Measurements from ENCODE around the gene TDG.

Gene TDG

DNA sequence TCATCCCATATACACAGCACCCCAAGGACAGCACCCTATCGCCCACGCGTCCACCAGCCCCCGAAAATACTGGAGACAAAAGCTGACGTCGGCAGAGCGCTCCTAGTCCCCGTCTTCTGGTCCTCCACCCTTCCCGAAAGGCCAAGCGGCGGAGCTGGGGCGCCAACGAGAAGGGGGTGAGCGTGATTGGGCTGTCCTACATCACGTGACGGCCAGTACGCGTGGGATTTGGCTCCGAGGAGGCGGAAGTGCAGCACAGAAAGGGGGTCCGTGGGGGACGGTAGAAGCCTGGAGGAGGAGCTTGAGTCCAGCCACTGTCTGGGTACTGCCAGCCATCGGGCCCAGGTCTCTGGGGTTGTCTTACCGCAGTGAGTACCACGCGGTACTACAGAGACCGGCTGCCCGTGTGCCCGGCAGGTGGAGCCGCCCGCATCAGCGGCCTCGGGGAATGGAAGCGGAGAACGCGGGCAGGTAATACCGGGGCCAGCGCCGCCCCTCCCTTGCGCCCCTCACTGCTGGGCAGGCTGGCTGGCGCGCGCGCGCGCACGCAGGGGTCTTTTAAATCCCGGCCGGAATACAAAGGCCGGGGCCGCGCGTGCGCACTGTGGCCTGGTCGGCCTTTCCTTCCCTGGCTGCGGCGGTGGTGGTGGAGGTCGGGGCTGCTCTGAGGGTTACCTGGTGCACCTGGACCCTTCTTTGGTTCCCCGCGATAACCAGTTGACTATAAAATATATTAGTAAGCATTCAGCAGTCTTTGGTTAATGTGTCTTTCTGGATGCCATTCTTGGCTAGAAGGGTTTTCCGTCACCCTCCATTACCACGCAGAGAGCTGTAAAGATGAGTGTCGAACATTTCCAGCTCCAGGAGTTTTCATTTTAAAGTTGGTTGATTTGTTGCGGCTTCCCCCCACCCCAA is at the start of gene TDG:
TSS of gene TDG (plus strand) at position 283 of the 915 bp plus-strand sequence. CDS start at position 449, 166 bp downstream.
- Histone ChIP-seq H3K36me3 (ENCODE audit: control insufficient read depth, insufficient read depth, low read length, severe bottlenecking) (no peaks in the 10 kb centered on the region), H3K27me3 (replicated peaks; ENCODE audit: control insufficient read depth, insufficient read depth, low read length) (no peaks in the 10 kb centered on the region), H3K4me3 (ENCODE audit: low read length) (peak within 1 kb of the TSS; percentile 91), H3K4me1 (ENCODE audit: control insufficient read depth, insufficient read depth, low read length) (peaks cover 36% of the 10 kb centered on the region), H3K9me3 (ENCODE audit: control insufficient read depth, low read length) (no peaks in the 10 kb centered on the region), H3K9ac (ENCODE audit: low read length) (peak within 1 kb of the TSS; percentile 97)
- DNase-seq (ENCODE audit: low read depth), result peak; percentile 99

DNA sequence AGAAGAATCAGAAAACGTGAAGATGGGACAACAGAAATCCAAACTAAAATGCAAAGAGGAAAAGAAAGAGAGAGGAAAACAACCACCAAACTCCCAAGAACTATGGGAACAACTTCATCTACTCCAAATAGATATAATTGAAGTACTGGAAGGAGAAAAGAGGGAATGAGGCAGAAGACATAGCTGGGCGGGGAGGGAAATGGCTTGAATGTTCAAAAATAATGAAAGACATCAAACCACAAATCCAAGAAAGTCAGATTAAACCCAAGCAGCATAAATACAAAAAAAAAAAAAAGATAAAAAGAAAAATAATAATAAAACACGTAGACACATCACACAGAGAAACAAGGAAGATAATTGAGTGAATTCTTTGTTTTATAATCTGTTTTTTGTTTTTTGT is 47.8 kb upstream of the TDG start:
- no peak overlapping the region for H3K9ac ChIP-seq (ENCODE audit: low read length)
- H3K27me3 ChIP-seq (replicated peaks; ENCODE audit: control insufficient read depth, insufficient read depth, low read length), result no peaks in the 10 kb centered on the region
- H3K9me3 ChIP-seq (ENCODE audit: control insufficient read depth, low read length), result peaks cover 21% of the 10 kb centered on the region
- H3K36me3 ChIP-seq (ENCODE audit: control insufficient read depth, insufficient read depth, low read length, severe bottlenecking), result no peaks in the 10 kb centered on the region
- DNase-seq (ENCODE audit: low read depth), result no peak
- H3K4me3 ChIP-seq (ENCODE audit: low read length), result no peak overlapping the region
- H3K4me1 ChIP-seq (ENCODE audit: control insufficient read depth, insufficient read depth, low read length), result no peaks in the 10 kb centered on the region

DNA sequence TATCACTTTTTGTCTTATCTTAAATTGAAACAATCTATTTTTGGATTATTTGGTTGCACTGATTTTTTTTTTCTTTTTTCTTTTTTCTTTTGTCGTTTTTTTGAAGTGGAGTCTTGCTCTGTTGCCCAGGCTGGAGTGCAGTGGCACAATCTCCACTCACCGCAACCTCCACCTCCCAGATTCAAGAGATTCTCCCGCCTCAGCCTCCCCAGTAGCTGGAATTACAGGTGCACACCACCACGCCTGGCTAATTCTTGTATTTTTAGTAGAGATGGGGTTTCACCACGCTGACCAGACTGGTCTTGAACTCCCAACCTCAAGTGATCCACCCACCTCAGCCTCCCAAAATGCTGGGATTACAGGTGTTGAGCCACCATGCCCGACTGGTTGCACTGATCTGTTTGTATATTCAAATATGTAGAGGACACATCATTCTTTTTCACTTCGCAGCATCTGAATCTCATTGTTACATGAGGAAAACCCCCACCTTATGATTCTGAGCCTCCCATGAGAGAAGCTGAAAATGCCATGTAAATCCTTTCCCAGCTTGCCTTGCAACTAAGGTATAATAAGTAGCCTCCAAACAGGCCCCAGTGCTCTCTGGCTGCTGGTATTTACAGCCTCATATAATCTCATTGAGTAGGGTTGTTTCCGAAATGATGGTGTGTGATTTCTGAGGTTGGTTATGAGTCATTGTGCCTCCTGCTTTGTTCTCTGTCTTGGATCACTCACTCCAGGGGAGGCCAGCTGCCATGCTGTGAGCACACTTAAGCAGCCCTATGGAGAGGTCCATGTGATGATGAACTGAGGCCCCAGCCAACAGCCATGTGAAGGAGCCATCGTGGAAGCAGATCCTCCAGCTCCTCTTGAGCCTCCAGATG is 40.7 kb upstream of the TDG start:
- no peak overlapping the region for H3K4me3 ChIP-seq (ENCODE audit: low read length)

DNA sequence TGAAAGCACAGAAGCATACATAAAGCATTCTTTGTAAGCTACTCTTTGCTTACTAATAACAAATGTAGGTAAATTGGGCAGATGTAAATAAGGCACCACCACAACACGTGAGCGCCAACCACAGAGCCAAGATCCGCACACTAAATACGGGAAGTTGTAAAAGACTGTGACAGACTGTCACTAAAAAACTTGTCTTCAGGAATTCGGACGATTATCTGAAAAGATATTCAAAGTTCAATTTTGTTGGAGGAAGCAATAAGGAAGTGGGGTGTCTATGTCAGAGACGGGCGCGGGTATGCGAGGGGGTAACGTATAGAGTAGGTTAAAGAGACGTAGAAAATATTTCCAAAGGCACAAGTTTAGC is 37.0 kb upstream of the TDG start:
- Histone ChIP-seq H3K9me3 (ENCODE audit: control insufficient read depth, low read length) (no peaks in the 10 kb centered on the region), H3K9ac (ENCODE audit: low read length) (peak overlapping the region; percentile 94), H3K36me3 (ENCODE audit: control insufficient read depth, insufficient read depth, low read length, severe bottlenecking) (peaks cover 16% of the 10 kb centered on the region), H3K4me1 (ENCODE audit: control insufficient read depth, insufficient read depth, low read length) (peaks cover 31% of the 10 kb centered on the region), H3K4me3 (ENCODE audit: low read length) (peak overlapping the region; percentile 85), H3K27me3 (replicated peaks; ENCODE audit: control insufficient read depth, insufficient read depth, low read length) (no peaks in the 10 kb centered on the region)
- no peak for DNase-seq (ENCODE audit: low read depth)

More for the DNA sequence above, 40.7 kb upstream of the TDG start:
- H3K9ac ChIP-seq (ENCODE audit: low read length), result no peak overlapping the region
- peaks cover 12% of the 10 kb centered on the region for H3K4me1 ChIP-seq (ENCODE audit: control insufficient read depth, insufficient read depth, low read length)
- H3K36me3 ChIP-seq (ENCODE audit: control insufficient read depth, insufficient read depth, low read length, severe bottlenecking), result no peaks in the 10 kb centered on the region
- peak; percentile 24 for DNase-seq (ENCODE audit: low read depth)
- H3K27me3 ChIP-seq (replicated peaks; ENCODE audit: control insufficient read depth, insufficient read depth, low read length), result no peaks in the 10 kb centered on the region
- no peaks in the 10 kb centered on the region for H3K9me3 ChIP-seq (ENCODE audit: control insufficient read depth, low read length)

DNA sequence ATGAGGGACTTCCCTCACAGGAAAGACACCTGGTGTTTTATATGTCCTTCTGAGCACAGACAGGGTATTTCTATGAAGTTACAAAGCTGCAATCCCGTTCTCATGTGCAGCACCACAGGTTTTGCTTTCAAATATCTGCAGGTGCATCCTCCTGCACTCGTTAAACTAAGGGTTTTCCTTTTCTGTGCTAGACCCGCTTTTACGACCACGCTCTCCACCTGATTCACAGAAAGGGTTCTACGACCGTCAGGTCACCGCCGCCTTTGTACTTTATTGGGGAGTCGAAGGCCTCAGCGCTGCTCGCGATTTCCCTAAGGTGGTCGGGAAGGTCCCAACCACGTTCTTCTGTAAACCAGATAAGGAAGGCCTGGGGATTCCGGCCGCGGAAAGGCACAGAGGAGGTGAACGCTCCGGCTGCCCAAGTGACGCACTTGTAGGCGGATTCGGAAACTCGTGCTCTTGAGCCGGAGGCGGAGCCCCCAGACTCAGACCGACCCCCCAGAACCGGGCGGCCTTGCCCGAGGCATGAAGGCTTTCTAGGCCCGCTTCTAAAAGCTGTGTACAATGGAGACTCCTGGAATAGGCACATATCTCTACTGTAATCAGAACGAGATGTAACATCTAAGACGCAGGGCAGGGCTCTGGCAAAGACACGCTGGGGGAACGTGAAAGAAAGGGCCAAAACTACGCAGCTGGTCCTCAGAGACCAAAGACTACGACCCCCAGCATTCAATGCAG is 36.5 kb upstream of the TDG start:
- Histone ChIP-seq H3K36me3 (ENCODE audit: control insufficient read depth, insufficient read depth, low read length, severe bottlenecking) (peaks cover 21% of the 10 kb centered on the region), H3K4me1 (ENCODE audit: control insufficient read depth, insufficient read depth, low read length) (peaks cover 36% of the 10 kb centered on the region), H3K4me3 (ENCODE audit: low read length) (peak overlapping the region; percentile 85), H3K9ac (ENCODE audit: low read length) (peak overlapping the region; percentile 94), H3K9me3 (ENCODE audit: control insufficient read depth, low read length) (no peaks in the 10 kb centered on the region), H3K27me3 (replicated peaks; ENCODE audit: control insufficient read depth, insufficient read depth, low read length) (no peaks in the 10 kb centered on the region)
- peak; percentile 93 for DNase-seq (ENCODE audit: low read depth)

DNA sequence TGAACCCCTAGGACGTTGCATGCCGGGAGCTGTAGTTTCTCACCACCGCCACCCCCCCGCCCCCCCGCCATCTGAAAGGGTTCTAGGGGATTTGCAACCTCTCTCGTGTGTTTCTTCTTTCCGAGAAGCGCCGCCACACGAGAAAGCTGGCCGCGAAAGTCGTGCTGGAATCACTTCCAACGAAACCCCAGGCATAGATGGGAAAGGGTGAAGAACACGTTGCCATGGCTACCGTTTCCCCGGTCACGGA is 36.0 kb upstream of the TDG start:
- Histone ChIP-seq H3K9me3 (ENCODE audit: control insufficient read depth, low read length) (no peaks in the 10 kb centered on the region), H3K4me3 (ENCODE audit: low read length) (peak overlapping the region; percentile 85), H3K4me1 (ENCODE audit: control insufficient read depth, insufficient read depth, low read length) (peaks cover 37% of the 10 kb centered on the region), H3K9ac (ENCODE audit: low read length) (peak overlapping the region; percentile 94), H3K36me3 (ENCODE audit: control insufficient read depth, insufficient read depth, low read length, severe bottlenecking) (peaks cover 26% of the 10 kb centered on the region), H3K27me3 (replicated peaks; ENCODE audit: control insufficient read depth, insufficient read depth, low read length) (no peaks in the 10 kb centered on the region)
- no peak for DNase-seq (ENCODE audit: low read depth)

DNA sequence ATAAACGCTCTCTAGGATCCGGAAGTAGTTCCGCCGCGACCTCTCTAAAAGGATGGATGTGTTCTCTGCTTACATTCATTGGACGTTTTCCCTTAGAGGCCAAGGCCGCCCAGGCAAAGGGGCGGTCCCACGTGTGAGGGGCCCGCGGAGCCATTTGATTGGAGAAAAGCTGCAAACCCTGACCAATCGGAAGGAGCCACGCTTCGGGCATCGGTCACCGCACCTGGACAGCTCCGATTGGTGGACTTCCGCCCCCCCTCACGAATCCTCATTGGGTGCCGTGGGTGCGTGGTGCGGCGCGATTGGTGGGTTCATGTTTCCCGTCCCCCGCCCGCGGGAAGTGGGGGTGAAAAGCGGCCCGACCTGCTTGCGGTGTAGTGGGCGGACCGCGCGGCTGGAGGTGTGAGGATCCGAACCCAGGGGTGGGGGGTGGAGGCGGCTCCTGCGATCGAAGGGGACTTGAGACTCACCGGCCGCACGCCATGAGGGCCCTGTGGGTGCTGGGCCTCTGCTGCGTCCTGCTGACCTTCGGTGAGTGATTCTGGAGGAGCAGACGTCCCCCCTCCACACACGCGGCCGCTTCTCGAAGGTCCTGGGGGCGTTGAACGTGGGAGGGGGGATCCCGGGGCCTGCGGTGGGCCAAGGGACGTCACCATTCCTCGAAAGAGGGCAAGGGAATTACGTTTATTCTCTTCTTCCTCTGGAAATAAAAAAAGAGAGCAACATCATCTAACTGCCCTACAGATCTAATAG is 35.5 kb upstream of the TDG start, which contains the start of gene HSP90B1:
TSS of gene HSP90B1 (plus strand) at position 377 of the 753 bp plus-strand sequence. CDS start at position 483, 106 bp downstream.
- H3K9ac ChIP-seq (ENCODE audit: low read length), result peak within 1 kb of the TSS; percentile 94
- peak; percentile 100 for DNase-seq (ENCODE audit: low read depth)
- peaks cover 40% of the 10 kb centered on the region for H3K4me1 ChIP-seq (ENCODE audit: control insufficient read depth, insufficient read depth, low read length)
- H3K27me3 ChIP-seq (replicated peaks; ENCODE audit: control insufficient read depth, insufficient read depth, low read length), result no peaks in the 10 kb centered on the region
- H3K4me3 ChIP-seq (ENCODE audit: low read length), result peak within 1 kb of the TSS; percentile 85
- H3K9me3 ChIP-seq (ENCODE audit: control insufficient read depth, low read length), result no peaks in the 10 kb centered on the region
- H3K36me3 ChIP-seq (ENCODE audit: control insufficient read depth, insufficient read depth, low read length, severe bottlenecking), result peaks cover 27% of the 10 kb centered on the region

DNA sequence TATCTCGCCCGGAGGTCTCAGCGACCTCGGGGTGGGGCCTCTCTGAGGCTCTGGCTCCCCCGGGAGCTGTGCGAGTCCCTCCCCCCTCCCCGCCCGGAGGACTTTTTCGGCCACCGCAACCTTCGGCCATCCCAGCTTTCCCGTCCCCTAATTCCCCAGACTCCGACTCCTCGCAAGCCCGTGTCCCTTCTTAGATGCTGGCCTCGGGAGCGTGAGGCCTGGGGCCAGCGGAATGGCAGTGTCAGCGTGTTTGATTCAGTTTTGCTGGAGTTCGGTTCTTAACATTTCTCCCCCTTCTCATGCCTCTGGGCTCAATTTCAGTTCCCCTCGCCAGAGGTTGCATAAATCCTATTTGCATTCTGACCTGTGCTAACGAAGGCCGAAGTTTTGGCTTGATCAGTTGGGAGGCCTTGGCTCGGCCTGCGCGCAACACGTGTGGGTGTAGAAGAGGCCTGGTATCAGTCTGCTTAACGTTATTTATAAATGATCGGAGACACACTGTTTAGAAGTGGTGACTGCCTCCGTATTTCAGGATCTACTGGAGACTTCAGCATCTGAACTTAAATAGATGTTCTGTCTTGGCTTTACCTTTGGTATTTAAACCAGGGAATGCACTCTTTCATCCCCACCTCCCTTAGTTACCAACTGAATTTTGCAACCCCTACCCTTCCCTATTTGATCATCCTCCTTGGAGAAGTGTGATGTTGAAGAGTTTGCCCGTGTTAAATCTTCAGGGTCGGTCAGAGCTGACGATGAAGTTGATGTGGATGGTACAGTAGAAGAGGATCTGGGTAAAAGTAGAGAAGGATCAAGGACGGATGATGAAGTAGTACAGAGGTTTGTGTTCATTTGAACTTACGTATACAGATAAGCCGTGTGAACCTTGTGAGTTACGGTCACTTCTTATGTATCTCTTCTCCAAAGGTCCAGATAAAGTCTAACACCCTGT is 34.6 kb upstream of the TDG start:
- no peaks in the 10 kb centered on the region for H3K27me3 ChIP-seq (replicated peaks; ENCODE audit: control insufficient read depth, insufficient read depth, low read length)
- peaks cover 49% of the 10 kb centered on the region for H3K4me1 ChIP-seq (ENCODE audit: control insufficient read depth, insufficient read depth, low read length)
- peak overlapping the region; percentile 85 for H3K4me3 ChIP-seq (ENCODE audit: low read length)
- H3K9me3 ChIP-seq (ENCODE audit: control insufficient read depth, low read length), result no peaks in the 10 kb centered on the region
- peaks cover 35% of the 10 kb centered on the region for H3K36me3 ChIP-seq (ENCODE audit: control insufficient read depth, insufficient read depth, low read length, severe bottlenecking)
- peak overlapping the region; percentile 92 for H3K9ac ChIP-seq (ENCODE audit: low read length)
- peak; percentile 74 for DNase-seq (ENCODE audit: low read depth)

DNA sequence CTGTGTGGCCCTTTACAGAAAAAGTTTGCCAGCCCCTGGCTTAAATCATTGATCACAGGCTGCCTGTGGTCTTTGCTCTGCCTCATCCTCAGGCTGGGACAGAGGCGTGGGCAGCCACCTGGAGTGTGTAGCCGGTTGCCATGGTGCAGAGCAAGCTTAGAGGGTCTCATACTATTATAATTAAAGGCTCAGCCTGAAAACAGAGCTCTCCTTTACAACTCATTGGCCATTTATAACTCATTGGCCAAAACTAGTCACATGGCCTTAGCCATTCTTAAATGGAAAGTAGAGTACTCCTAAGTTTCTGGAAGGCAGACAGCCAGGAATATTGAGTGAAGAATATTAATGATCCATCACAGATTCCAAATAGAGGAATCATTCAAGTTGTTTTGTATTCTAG is 32.4 kb upstream of the TDG start:
- peak overlapping the region; percentile 85 for H3K4me3 ChIP-seq (ENCODE audit: low read length)
- peaks cover 49% of the 10 kb centered on the region for H3K4me1 ChIP-seq (ENCODE audit: control insufficient read depth, insufficient read depth, low read length)
- H3K9me3 ChIP-seq (ENCODE audit: control insufficient read depth, low read length), result no peaks in the 10 kb centered on the region
- peaks cover 57% of the 10 kb centered on the region for H3K36me3 ChIP-seq (ENCODE audit: control insufficient read depth, insufficient read depth, low read length, severe bottlenecking)
- H3K9ac ChIP-seq (ENCODE audit: low read length), result no peak overlapping the region
- peak; percentile 14 for DNase-seq (ENCODE audit: low read depth)
- H3K27me3 ChIP-seq (replicated peaks; ENCODE audit: control insufficient read depth, insufficient read depth, low read length), result no peaks in the 10 kb centered on the region

DNA sequence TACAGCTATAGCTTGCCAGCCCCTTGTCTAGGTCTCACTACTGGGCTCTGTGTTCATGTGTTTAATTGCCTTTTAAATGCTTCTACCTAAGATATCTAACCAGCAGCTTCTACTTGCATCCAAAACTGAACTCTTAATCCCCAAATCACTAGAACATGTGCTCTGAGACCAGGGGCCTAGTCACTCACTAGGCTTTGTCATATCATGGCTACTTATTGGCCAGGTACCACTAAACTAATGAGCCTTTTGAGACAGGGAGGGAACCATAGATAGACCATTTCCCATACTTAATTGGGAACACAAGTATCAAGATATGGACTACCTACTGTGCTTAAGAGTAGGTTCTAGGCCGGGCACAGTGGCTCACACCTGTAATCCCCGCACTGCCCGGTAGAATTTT is 29.0 kb upstream of the TDG start:
- Histone ChIP-seq H3K4me3 (ENCODE audit: low read length) (no peak overlapping the region), H3K36me3 (ENCODE audit: control insufficient read depth, insufficient read depth, low read length, severe bottlenecking) (peaks cover 91% of the 10 kb centered on the region)

More for the DNA sequence above, 29.0 kb upstream of the TDG start:
- Histone ChIP-seq H3K9me3 (ENCODE audit: control insufficient read depth, low read length) (no peaks in the 10 kb centered on the region), H3K27me3 (replicated peaks; ENCODE audit: control insufficient read depth, insufficient read depth, low read length) (no peaks in the 10 kb centered on the region), H3K9ac (ENCODE audit: low read length) (no peak overlapping the region), H3K4me1 (ENCODE audit: control insufficient read depth, insufficient read depth, low read length) (peaks cover 39% of the 10 kb centered on the region)
- DNase-seq (ENCODE audit: low read depth), result no peak

All from adipocyte (in vitro differentiated cells).